HL-60 (cell line): Measurements from ENCODE around the gene GPR137B.

Source experiments
- DNase-seq, 2 experiments: peaks; one replicate each; pipeline ENCODE4 v3.0.0-alpha.2; 2010 to 2020; ENCODE audit warnings: low read depth in 1 of 2, low spot score in 1 of 2
- H3K27ac ChIP-seq: fragments of 250-450 bp; sonication (Bioruptor Pico); replicated peaks from 2 replicates; pipeline ENCODE4 v1.5.1; 2020; ENCODE audit warnings: mild to moderate bottlenecking, moderate library complexity
- H3K27me3 ChIP-seq: fragments of 250-450 bp; sonication (Bioruptor Pico); 2 replicates; pipeline ENCODE4 v1.5.1; 2021; ENCODE audit warnings: mild to moderate bottlenecking, moderate library complexity; ENCODE audit not compliant: insufficient read depth, poor library complexity, severe bottlenecking
- H3K4me3 ChIP-seq: replicated peaks from 2 replicates; pipeline ENCODE4 v1.5.1; 2011; ENCODE audit warnings: mild to moderate bottlenecking, control low read depth, low read length; ENCODE audit not compliant: insufficient read depth
- CTCF ChIP-seq: IDR thresholded peaks from one replicate; pipeline ENCODE4 v1.5.1; 2011; ENCODE audit warnings: low read length, control low read depth, inconsistent platforms; ENCODE audit not compliant: insufficient read depth
- GABPA ChIP-seq: IDR thresholded peaks from 2 replicates; pipeline ENCODE4 v1.6.1; 2012; ENCODE audit warnings: low read depth
- POLR2AphosphoS5 ChIP-seq: IDR thresholded peaks from 2 replicates; pipeline ENCODE4 v1.6.1; 2012; ENCODE audit warnings: low read depth
- REST ChIP-seq: IDR thresholded peaks from 2 replicates; pipeline ENCODE4 v1.6.1; 2012; ENCODE audit warnings: low read depth; ENCODE audit not compliant: insufficient replicate concordance
- SPI1 ChIP-seq: IDR thresholded peaks from 2 replicates; pipeline ENCODE4 v1.6.1; 2012; ENCODE audit warnings: low read depth, mild to moderate bottlenecking, borderline replicate concordance

Gene GPR137B

GRCh38 chr1:236242568-236242967, 100.2 kb downstream of the GPR137B start:
- no peaks in the 10 kb centered on the region for H3K27me3 ChIP-seq
- DNase-seq, result no peak
- no peak for TF ChIP-seq POLR2AphosphoS5
- no peak for TF ChIP-seq REST
- no peak for TF ChIP-seq GABPA
- TF ChIP-seq CTCF, result no peak
- no peak overlapping the region for H3K4me3 ChIP-seq
- H3K27ac ChIP-seq, result no peak overlapping the region

- no peaks in the 10 kb centered on the region for H3K27me3 ChIP-seq
- no peak for TF ChIP-seq REST
- TF ChIP-seq SPI1, result no peak
- TF ChIP-seq CTCF, result no peak
- TF ChIP-seq POLR2AphosphoS5, result no peak
- TF ChIP-seq GABPA, result no peak
- no peak overlapping the region for H3K27ac ChIP-seq
- DNase-seq, result no peak
- no peak overlapping the region for H3K4me3 ChIP-seq
These were observed 104.9 kb downstream of the GPR137B start for GRCh38 chr1:236247286-236247685.

- TF ChIP-seq POLR2AphosphoS5, result no peak
- no peak for TF ChIP-seq REST
- no peak for TF ChIP-seq CTCF
- no peak for TF ChIP-seq GABPA
- TF ChIP-seq SPI1, result no peak
These were observed 109.2 kb downstream of the GPR137B start for GRCh38 chr1:236251587-236251986.

More at GRCh38 chr1:236251587-236251986, 109.2 kb downstream of the GPR137B start:
- Histone ChIP-seq H3K4me3 (no peak overlapping the region), H3K27ac (no peak overlapping the region), H3K27me3 (no peaks in the 10 kb centered on the region)
- DNase-seq, result no peak
